Measurements from ENCODE around the gene PLXNC1. TPM values are rescaled to one million over a fixed set of nuclear protein-coding genes. Genes with fewer than 3 reads are reported as not detected.
A peak's percentile ranks its signal among the peaks of the same experiment; 100 is the strongest.

The PLXNC1 gene
- total and polyA plus RNA-seq, 4 donors = 0.71 to 12.0 (median 3.3) TPM

- no peak overlapping the region for H3K4me3 ChIP-seq (ENCODE audit: low read depth in 1 of 3, low read length in 3 of 3)
- H3K4me1 ChIP-seq (ENCODE audit: control insufficient read depth in 4 of 4, insufficient read depth in 4 of 4, low read length in 3 of 4) = no peaks in the 10 kb centered on the region
- H3K27me3 ChIP-seq (ENCODE audit: control insufficient read depth in 4 of 4, insufficient read depth in 4 of 4, low read length in 3 of 4) = no peaks in the 10 kb centered on the region
- 89% methylated on average over 1 of the region's 1 CpG for WGBS
- peaks cover 0 to 5% (median 2%) of the 10 kb centered on the region in 4 donors for H3K36me3 ChIP-seq (ENCODE audit: control insufficient read depth in 4 of 4, insufficient read depth in 3 of 4, low read depth in 1 of 4, low read length in 3 of 4)
- TF ChIP-seq ZBTB33 (IDR thresholded peaks at IDR 0.05) (no peak), FOXA1 (IDR thresholded peaks at IDR 0.05) (no peak), REST (IDR thresholded peaks at IDR 0.05) (no peak), CTCF (IDR thresholded peaks at IDR 0.05; ENCODE audit: low read depth, low read length, missing input control) (no peak), JUND (IDR thresholded peaks at IDR 0.05) (no peak), EGR1 (IDR thresholded peaks at IDR 0.05; ENCODE audit: low read depth in 2 of 2) (no peak), NR2F2 (IDR thresholded peaks at IDR 0.05) (no peak)
- no peak overlapping the region for H3K9ac ChIP-seq (ENCODE audit: low read depth in 1 of 2, low read length in 2 of 2)
- H3K9me3 ChIP-seq (ENCODE audit: control insufficient read depth in 4 of 4, low read length in 3 of 4) = no peaks in the 10 kb centered on the region
- DNase-seq (ENCODE audit: low spot score) = no peak
- H3K27ac ChIP-seq (ENCODE audit: low read depth in 1 of 2, low read length in 2 of 2) = no peak overlapping the region
Measured at GRCh38 chr12:94327809-94328208, 179.4 kb downstream of the PLXNC1 start.

- no peaks in the 10 kb centered on the region for H3K27me3 ChIP-seq (ENCODE audit: control insufficient read depth in 4 of 4, insufficient read depth in 4 of 4, low read length in 3 of 4)
Measured at GRCh38 chr12:94329366-94329765, 181.0 kb downstream of the PLXNC1 start.

GRCh38 chr12:94333396-94333795 lies 185.0 kb downstream of the PLXNC1 start:
- no peak for DNase-seq (ENCODE audit: low spot score)
- H3K36me3 ChIP-seq (ENCODE audit: control insufficient read depth in 4 of 4, insufficient read depth in 3 of 4, low read depth in 1 of 4, low read length in 3 of 4) = no peaks in the 10 kb centered on the region
- no peak overlapping the region for H3K27ac ChIP-seq (ENCODE audit: low read depth in 1 of 2, low read length in 2 of 2)
- no peak overlapping the region for H3K4me3 ChIP-seq (ENCODE audit: low read depth in 1 of 3, low read length in 3 of 3)
- no peaks in the 10 kb centered on the region for H3K9me3 ChIP-seq (ENCODE audit: control insufficient read depth in 4 of 4, low read length in 3 of 4)
- H3K27me3 ChIP-seq (ENCODE audit: control insufficient read depth in 4 of 4, insufficient read depth in 4 of 4, low read length in 3 of 4) = no peaks in the 10 kb centered on the region
- no peak overlapping the region for H3K9ac ChIP-seq (ENCODE audit: low read depth in 1 of 2, low read length in 2 of 2)
- TF ChIP-seq HNF4G (IDR thresholded peaks at IDR 0.05) (no peak), YY1 (IDR thresholded peaks at IDR 0.05) (no peak), TAF1 (conservative IDR thresholded peaks at IDR 0.05) (no peak), SP1 (IDR thresholded peaks at IDR 0.05) (no peak), ZBTB33 (IDR thresholded peaks at IDR 0.05) (no peak), JUND (IDR thresholded peaks at IDR 0.05) (no peak), RAD21 (IDR thresholded peaks at IDR 0.05) (no peak), MAX (IDR thresholded peaks at IDR 0.05) (no peak)
- 92% methylated on average over 3 of the region's 3 CpGs for WGBS
- no peaks in the 10 kb centered on the region for H3K4me1 ChIP-seq (ENCODE audit: control insufficient read depth in 4 of 4, insufficient read depth in 4 of 4, low read length in 3 of 4)

More at GRCh38 chr12:94329366-94329765, 181.0 kb downstream of the PLXNC1 start:
- 89% methylated on average over 1 of the region's 1 CpG for WGBS
- Histone ChIP-seq H3K4me3 (ENCODE audit: low read depth in 1 of 3, low read length in 3 of 3) (no peak overlapping the region), H3K9me3 (ENCODE audit: control insufficient read depth in 4 of 4, low read length in 3 of 4) (no peaks in the 10 kb centered on the region), H3K36me3 (ENCODE audit: control insufficient read depth in 4 of 4, insufficient read depth in 3 of 4, low read depth in 1 of 4, low read length in 3 of 4) (no peaks in the 10 kb centered on the region), H3K9ac (ENCODE audit: low read depth in 1 of 2, low read length in 2 of 2) (no peak overlapping the region), H3K4me1 (ENCODE audit: control insufficient read depth in 4 of 4, insufficient read depth in 4 of 4, low read length in 3 of 4) (no peaks in the 10 kb centered on the region), H3K27ac (ENCODE audit: low read depth in 1 of 2, low read length in 2 of 2) (no peak overlapping the region)
- DNase-seq (ENCODE audit: low spot score) = no peak
- peak; percentile 36 to 62 for TF ChIP-seq RAD21 (IDR thresholded peaks at IDR 0.05)
- TF ChIP-seq HNF4G (IDR thresholded peaks at IDR 0.05) = no peak
